Osteoblast (primary cell): ENCODE data around the gene CRY2. TPM values are rescaled to one million over a fixed set of nuclear protein-coding genes. Genes with fewer than 3 reads are reported as not detected.

Experiments
- DNase-seq: peaks from one replicate; pipeline ENCODE4 v3.0.0; 2011; ENCODE audit warnings: low spot score, mixed read lengths; ENCODE audit not compliant: insufficient read length; ENCODE audit errors: missing footprints
- H2AFZ ChIP-seq: 2 replicates; pipeline ENCODE4 v1.6.0; 2011; ENCODE audit warnings: mild to moderate bottlenecking, low read length
- H3K27ac ChIP-seq: 2 replicates; pipeline ENCODE4 v1.5.1; 2011; ENCODE audit warnings: mild to moderate bottlenecking, low read depth, low read length, moderate library complexity
- H3K27me3 ChIP-seq: 2 replicates; pipeline ENCODE4 v1.6.0; 2012; ENCODE audit warnings: mild to moderate bottlenecking, control low read depth, inconsistent platforms, low read length, moderate library complexity; ENCODE audit not compliant: insufficient read depth
- H3K36me3 ChIP-seq: 2 replicates; pipeline ENCODE4 v1.5.1; 2011; ENCODE audit warnings: mild to moderate bottlenecking, low read length, control low read depth, moderate library complexity; ENCODE audit not compliant: insufficient read depth
- H3K4me1 ChIP-seq: 2 replicates; pipeline ENCODE4 v1.5.1; 2011; ENCODE audit warnings: mild to moderate bottlenecking, low read length, control low read depth, moderate library complexity; ENCODE audit not compliant: insufficient read depth
- H3K4me2 ChIP-seq: 2 replicates; pipeline ENCODE4 v1.6.0; 2011; ENCODE audit warnings: mild to moderate bottlenecking, low read length; ENCODE audit not compliant: insufficient read depth
- H3K4me3 ChIP-seq: fragments of 200-600 bp; sonication (generic); 3 replicates; pipeline ENCODE4 v1.5.1; 2012; ENCODE audit warnings: mild to moderate bottlenecking, low read length, inconsistent platforms; ENCODE audit not compliant: insufficient read depth
- H3K79me2 ChIP-seq: 2 replicates; pipeline ENCODE4 v1.6.0; 2012; ENCODE audit warnings: mild to moderate bottlenecking, low read length, control low read depth, inconsistent platforms; ENCODE audit not compliant: insufficient read depth
- H3K9me3 ChIP-seq: 2 replicates; pipeline ENCODE4 v1.5.1; 2011; ENCODE audit warnings: low read depth, low read length, control low read depth
- H4K20me1 ChIP-seq: 2 replicates; pipeline ENCODE4 v1.6.0; 2012; ENCODE audit warnings: mild to moderate bottlenecking, low read length, control low read depth; ENCODE audit not compliant: insufficient read depth
- CTCF ChIP-seq: IDR thresholded peaks from 2 replicates; pipeline ENCODE4 v1.5.1; 2011; ENCODE audit warnings: mild to moderate bottlenecking, low read depth, low read length, moderate library complexity; ENCODE audit errors: extremely low read depth
- total RNA-seq: library from RNA; depleted of rRNA; stranded (reverse); fragments of >200 nt; gene quantifications from 2 replicates; pipeline ENCODE4 v1.2.3, GENCODE V29; 2012

The CRY2 gene
- total RNA-seq, 1 donor, result 21.0 TPM

GRCh38 chr11:45917623-45918330 lies 70.5 kb downstream of the CRY2 start, which contains the start of gene PEX16:
Gene PEX16, minus strand, starts transcription at chr11:45917877. Its CDS starts 66 bp downstream, at chr11:45917811.
- Histone ChIP-seq H3K36me3 (peaks cover 20% of the 10 kb centered on the region), H3K4me1 (peaks cover 11% of the 10 kb centered on the region), H3K79me2 (peaks cover 20% of the 10 kb centered on the region), H3K27ac (peak within 1 kb of the TSS; percentile 84), H3K4me3 (peak within 1 kb of the TSS; percentile 100), H4K20me1 (peaks cover 13% of the 10 kb centered on the region), H3K4me2 (peak within 1 kb of the TSS; percentile 98), H3K27me3 (peaks cover 21% of the 10 kb centered on the region), H2AFZ (peak within 1 kb of the TSS; percentile 99), H3K9me3 (no peaks in the 10 kb centered on the region)
- DNase-seq, result peak; percentile 100
- no peak for TF ChIP-seq CTCF

GRCh38 chr11:45918331-45918941 lies 71.2 kb downstream of the CRY2 start:
- Histone ChIP-seq H3K4me3 (peak overlapping the region; percentile 100), H4K20me1 (peaks cover 13% of the 10 kb centered on the region), H3K36me3 (peaks cover 13% of the 10 kb centered on the region), H3K27ac (peak overlapping the region; percentile 84), H2AFZ (peak overlapping the region; percentile 99), H3K9me3 (no peaks in the 10 kb centered on the region), H3K27me3 (peaks cover 27% of the 10 kb centered on the region), H3K4me2 (peak overlapping the region; percentile 98), H3K4me1 (peaks cover 11% of the 10 kb centered on the region), H3K79me2 (peaks cover 20% of the 10 kb centered on the region)
- peak; percentile 100 for DNase-seq
- no peak for TF ChIP-seq CTCF

GRCh38 chr11:45918962-45919675 lies 71.8 kb downstream of the CRY2 start:
- Histone ChIP-seq H3K4me3 (peak overlapping the region; percentile 100), H3K4me2 (peak overlapping the region; percentile 98), H3K4me1 (peaks cover 11% of the 10 kb centered on the region), H3K9me3 (no peaks in the 10 kb centered on the region), H3K27me3 (peaks cover 31% of the 10 kb centered on the region), H3K79me2 (peaks cover 20% of the 10 kb centered on the region), H2AFZ (peak overlapping the region; percentile 1), H3K36me3 (peaks cover 7% of the 10 kb centered on the region), H3K27ac (no peak overlapping the region), H4K20me1 (peaks cover 13% of the 10 kb centered on the region)
- DNase-seq, result peak; percentile 72
- no peak for TF ChIP-seq CTCF
